NCI-H2171 treated with DMSO at 0.1 percent for 48 hours (cell line): ENCODE measurements around the gene MFSD12.
A peak's percentile ranks its signal among the peaks of the same experiment; 100 is the strongest.

Experiments used
- DNase-seq: peaks from one replicate; lab custom pipeline; 2025; lab: John Stamatoyannopoulos, UW

MFSD12 gene

GRCh38 chr19:3506384-3507340 is 50.7 kb downstream of the MFSD12 start:
- DNase-seq, result no peak

GRCh38 chr19:3505598-3506383 is 51.6 kb downstream of the MFSD12 start, which contains the start of gene FZR1:
Gene FZR1, plus strand, starts transcription at chr19:3506311. Its CDS starts 16,679 bp downstream, at chr19:3522990.
- peak; percentile 98 for DNase-seq

- DNase-seq, result no peak
These were observed 52.7 kb downstream of the MFSD12 start for GRCh38 chr19:3504735-3505134.

GRCh38 chr19:3503036-3503572 is 54.3 kb downstream of the MFSD12 start:
- DNase-seq, result no peak

- no peak for DNase-seq
These were observed 55.6 kb downstream of the MFSD12 start for GRCh38 chr19:3501780-3502179.

GRCh38 chr19:3500429-3501101 is 56.8 kb downstream of the MFSD12 start, which contains the start of gene DOHH:
Gene DOHH, minus strand, starts transcription at chr19:3500674. Its CDS starts 3,860 bp downstream, at chr19:3496814.
- peak; percentile 98 for DNase-seq

GRCh38 chr19:3499738-3500428 is 57.5 kb downstream of the MFSD12 start:
- DNase-seq, result no peak

- DNase-seq, result no peak
These were observed 59.4 kb downstream of the MFSD12 start for GRCh38 chr19:3497757-3498520.

GRCh38 chr19:3496392-3497273 is 60.8 kb downstream of the MFSD12 start:
- DNase-seq, result no peak

GRCh38 chr19:3494559-3494958 is 62.8 kb downstream of the MFSD12 start:
- no peak for DNase-seq
